Hematopoietic multipotent progenitor cell (in vitro differentiated cells): ENCODE measurements around the gene RBMXL3. TPM values are rescaled to one million over a fixed set of nuclear protein-coding genes. Genes with fewer than 3 reads are reported as not detected.
A peak's percentile ranks its signal among the peaks of the same experiment; 100 is the strongest.

Experiments used
- DNase-seq, 3 donors: peaks; one replicate each; pipeline ENCODE4 v3.0.0-alpha.2; 2011 to 2015; ENCODE audit warnings: low read depth in 2 of 3, low spot score in 2 of 3
- total RNA-seq: library from RNA; depleted of rRNA; stranded (reverse); fragments of >200 nt; gene quantifications from one replicate; pipeline ENCODE4 v1.2.3, GENCODE V29; 2012

Gene RBMXL3
- total RNA-seq, 1 donor: not detected

- DNase-seq: peak in 2 of 3 donors; percentile 31 to 64
These were observed 44.6 kb downstream of the RBMXL3 start, which contains the start of gene LRCH2 for GRCh38 chrX:115233497-115234455. LRCH2 (minus strand) TSS chrX:115234096; CDS start chrX:115234041, 55 bp downstream.

- DNase-seq: no peak
These were observed 45.3 kb downstream of the RBMXL3 start for GRCh38 chrX:115234461-115234860.

- DNase-seq: no peak
These were observed 47.4 kb downstream of the RBMXL3 start for GRCh38 chrX:115236560-115236959.

- no peak for DNase-seq
These were observed 47.8 kb downstream of the RBMXL3 start for GRCh38 chrX:115237056-115237455.

Other genes with a start within 250 kb of the RBMXL3 start
- gene IL13RA2, start 171.8 kb upstream of the RBMXL3 start, total RNA-seq: under 0.01 TPM
- gene LRCH2, start 44.7 kb downstream of the RBMXL3 start, total RNA-seq: 0.54 TPM
- gene LUZP4, start 100.3 kb downstream of the RBMXL3 start, total RNA-seq: not detected